GM23338 (cell line): ENCODE results near the gene GRIP2.

Source experiments
- CREB1 ChIP-seq: fragments of 250-450 bp; sonication (Bioruptor Pico); IDR thresholded peaks from 2 replicates; pipeline ENCODE4 v1.5.0; 2020; ENCODE audit warnings: low read depth, mild to moderate bottlenecking, moderate library complexity
- CTCF ChIP-seq, 2 experiments: fragments of 200-600 bp in 1 of 2; sonication (generic) in 1 of 2; conservative IDR thresholded peaks; 2 replicates each; pipeline versions ENCODE4 v1.5.1 to v1.6.1; 2016 to 2017; ENCODE audit warnings: antibody characterized with exemption in 2 of 2, low read depth in 2 of 2, mild to moderate bottlenecking in 2 of 2, moderate library complexity in 1 of 2
- EZH2 ChIP-seq: fragments of 200-600 bp; sonication (generic); IDR thresholded peaks from one replicate; pipeline ENCODE4 v1.8.0; 2017; ENCODE audit warnings: antibody characterized with exemption, mild to moderate bottlenecking, low read depth; ENCODE audit not compliant: unreplicated experiment
- EZH2phosphoT487 ChIP-seq: fragments of 200-600 bp; sonication (generic); IDR thresholded peaks from one replicate; pipeline ENCODE4 v1.8.1; 2018; ENCODE audit warnings: antibody characterized with exemption; ENCODE audit not compliant: unreplicated experiment
- JUNB ChIP-seq: IDR thresholded peaks from one replicate; pipeline ENCODE4 v1.6.1; 2016; ENCODE audit warnings: antibody characterized with exemption; ENCODE audit not compliant: unreplicated experiment
- NANOG ChIP-seq: IDR thresholded peaks from 2 replicates; pipeline ENCODE4 v1.6.1; 2016; ENCODE audit warnings: antibody characterized with exemption, borderline replicate concordance
- POLR2AphosphoS5 ChIP-seq: IDR thresholded peaks from 2 replicates; pipeline ENCODE4 v1.6.1; 2016; ENCODE audit warnings: antibody characterized with exemption, low read depth
- REST ChIP-seq: IDR thresholded peaks from one replicate; pipeline ENCODE4 v1.6.1; 2018; ENCODE audit warnings: antibody characterized with exemption; ENCODE audit not compliant: unreplicated experiment
- STAT1 ChIP-seq: IDR thresholded peaks from one replicate; pipeline ENCODE4 v1.6.1; 2016; ENCODE audit warnings: antibody characterized with exemption; ENCODE audit not compliant: unreplicated experiment
- ZNF114 ChIP-seq: fragments of 250-450 bp; sonication (Bioruptor Pico); IDR thresholded peaks from 2 replicates; pipeline ENCODE4 v1.5.0; 2020; ENCODE audit warnings: mild to moderate bottlenecking, moderate library complexity

DNA sequence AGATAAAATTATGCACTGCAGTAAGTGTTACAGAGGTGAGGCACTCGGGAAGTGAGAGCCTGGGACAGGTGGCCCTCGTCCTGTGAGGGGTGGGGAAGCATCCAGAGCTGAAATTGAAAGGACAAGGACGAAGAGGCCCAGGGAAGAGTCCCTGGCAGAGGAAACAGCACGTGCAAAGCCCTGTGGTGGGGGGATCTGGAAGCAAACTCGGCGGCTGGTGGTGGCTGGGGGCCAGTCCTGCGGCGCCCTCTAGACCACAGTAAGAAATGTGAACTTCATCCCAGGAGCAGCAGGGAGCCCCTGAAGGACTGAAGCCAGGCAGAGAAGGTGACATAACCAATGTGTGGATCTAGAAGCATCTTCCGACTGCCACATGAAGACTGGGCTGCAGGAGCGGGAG, 42.8 kb downstream of the GRIP2 start:
- TF ChIP-seq CTCF (conservative IDR thresholded peaks at IDR 0.05; ENCODE audit: low read depth in 2 of 2) (peak; percentile 50 to 71), EZH2 (no peak), REST (no peak), POLR2AphosphoS5 (no peak), EZH2phosphoT487 (no peak), JUNB (no peak), CREB1 (CRISPR knock-in tag) (no peak), NANOG (no peak), ZNF114 (CRISPR knock-in tag) (no peak), STAT1 (no peak)
